ENCODE data around the gene ARL3.

GRCh38 chr10:102718220-102718619, 4.0 kb upstream of the ARL3 start:
- TF ChIP-seq POLR2AphosphoS5 (IDR thresholded peaks at IDR 0.05) (no peak), POLR2A (IDR thresholded peaks at IDR 0.05) (no peak), CTCF (IDR thresholded peaks at IDR 0.05) (no peak), EP300 (IDR thresholded peaks at IDR 0.05) (no peak)

Data from gastroesophageal sphincter (tissue), 3 donors.